ENCODE data around the gene RUNX2.

RUNX2 gene

DNA sequence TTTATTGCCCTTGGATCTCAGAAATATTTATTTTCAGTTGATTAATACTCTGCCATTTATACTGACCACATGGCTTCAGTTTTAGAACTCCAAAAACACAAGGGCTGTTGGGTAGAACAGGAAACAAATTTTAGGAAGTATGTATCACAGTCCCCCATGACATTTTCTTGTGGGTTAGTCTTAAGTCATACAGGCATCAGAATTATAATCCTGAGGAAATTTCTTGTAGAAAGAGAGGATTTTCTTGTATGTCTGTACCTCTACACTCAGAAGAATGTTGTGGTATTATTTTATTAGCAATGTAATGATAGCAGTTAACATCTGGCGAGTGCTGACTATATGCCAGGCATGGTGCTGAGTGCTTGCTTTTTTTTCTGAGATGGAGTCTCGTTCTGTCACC lies 384.7 kb downstream of the RUNX2 start:
- peaks cover 52% of the 10 kb centered on the region for H3K4me1 Mint-ChIP-seq
- no peaks in the 10 kb centered on the region for H3K36me3 Mint-ChIP-seq (ENCODE audit: low read depth)

More for the DNA sequence above, 384.7 kb downstream of the RUNX2 start:
- no peak for DNase-seq
- H3K27me3 Mint-ChIP-seq = no peaks in the 10 kb centered on the region
- H3K4me3 Mint-ChIP-seq = no peak overlapping the region
- ATAC-seq = no peak
- peak overlapping the region; percentile 98 for H3K27ac Mint-ChIP-seq
- H3K9me3 Mint-ChIP-seq = no peaks in the 10 kb centered on the region

All from activated naive CD8-positive, alpha-beta T cell treated with anti-CD3 and anti-CD28 coated beads, Interleukin-2, amount 50 U/mL, for 24 hours (primary cell).